ENCODE results near the gene PCDHB11.
"Not testable (repeated sequence)": the region's sequence is repeated elsewhere in the genome, so short reads cannot be mapped to it uniquely, and the experiment has no call there.

PCDHB11 gene

DNA sequence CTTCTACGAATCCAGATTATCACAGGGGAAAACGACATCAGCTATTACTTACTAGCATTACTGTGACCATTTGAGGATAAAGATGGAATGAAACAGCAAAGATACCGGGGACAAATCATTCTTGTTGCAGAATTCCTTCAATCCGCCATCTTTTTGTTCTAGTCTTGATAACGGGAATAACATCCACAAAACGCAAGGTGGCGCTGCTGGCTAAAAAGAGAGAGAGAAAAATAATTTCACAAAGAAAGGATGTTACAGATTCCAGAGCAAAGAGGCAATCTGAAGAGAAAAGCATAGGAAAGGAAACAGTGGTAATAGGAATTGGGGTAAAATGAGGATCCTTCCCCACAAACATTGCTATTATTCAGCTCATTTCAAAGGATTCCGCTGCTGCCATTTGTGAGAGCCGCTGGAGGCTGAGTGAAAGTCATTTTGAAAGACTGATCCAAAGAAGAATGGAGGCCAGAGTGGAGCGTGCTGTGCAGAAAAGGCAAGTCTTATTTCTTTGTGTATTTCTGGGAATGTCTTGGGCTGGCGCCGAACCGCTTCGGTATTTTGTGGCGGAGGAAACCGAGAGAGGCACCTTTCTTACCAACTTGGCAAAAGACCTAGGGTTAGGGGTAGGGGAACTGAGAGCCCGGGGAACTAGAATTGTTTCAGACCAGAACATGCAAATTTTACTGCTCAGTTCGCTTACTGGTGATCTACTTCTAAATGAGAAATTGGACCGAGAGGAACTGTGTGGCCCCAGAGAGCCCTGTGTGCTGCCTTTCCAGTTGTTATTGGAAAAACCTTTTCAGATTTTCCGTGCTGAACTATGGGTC, 26.8 kb upstream of the PCDHB11 start, which contains the start of gene PCDHB7:
TSS of gene PCDHB7 (plus strand) at position 264 of the 824 bp plus-strand sequence. CDS start at position 456, 192 bp downstream.
- TF ChIP-seq SUZ12 (IDR thresholded peaks at IDR 0.05) (no peak), FOXK2 (IDR thresholded peaks at IDR 0.05) (no peak), L3MBTL2 (conservative IDR thresholded peaks at IDR 0.05) (no peak), NFRKB (IDR thresholded peaks at IDR 0.05) (no peak), TARDBP (IDR thresholded peaks at IDR 0.05) (no peak), ZNF384 (IDR thresholded peaks at IDR 0.05) (no peak), BHLHE40 (IDR thresholded peaks at IDR 0.05; ENCODE audit: borderline replicate concordance) (no peak), FOXA1 (IDR thresholded peaks at IDR 0.05) (no peak), FOXM1 (IDR thresholded peaks at IDR 0.05; ENCODE audit: borderline replicate concordance) (no peak), HDGF (IDR thresholded peaks at IDR 0.05; ENCODE audit: borderline replicate concordance) (no peak), LEF1 (IDR thresholded peaks at IDR 0.05; ENCODE audit: borderline replicate concordance) (no peak), ARNT (IDR thresholded peaks at IDR 0.05) (no peak), ELF4 (IDR thresholded peaks at IDR 0.05) (no peak), SP1 (IDR thresholded peaks at IDR 0.05) (no peak), CTBP1 (IDR thresholded peaks at IDR 0.05; ENCODE audit: borderline replicate concordance) (no peak)
- TF ChIP-seq, protein P1, sequence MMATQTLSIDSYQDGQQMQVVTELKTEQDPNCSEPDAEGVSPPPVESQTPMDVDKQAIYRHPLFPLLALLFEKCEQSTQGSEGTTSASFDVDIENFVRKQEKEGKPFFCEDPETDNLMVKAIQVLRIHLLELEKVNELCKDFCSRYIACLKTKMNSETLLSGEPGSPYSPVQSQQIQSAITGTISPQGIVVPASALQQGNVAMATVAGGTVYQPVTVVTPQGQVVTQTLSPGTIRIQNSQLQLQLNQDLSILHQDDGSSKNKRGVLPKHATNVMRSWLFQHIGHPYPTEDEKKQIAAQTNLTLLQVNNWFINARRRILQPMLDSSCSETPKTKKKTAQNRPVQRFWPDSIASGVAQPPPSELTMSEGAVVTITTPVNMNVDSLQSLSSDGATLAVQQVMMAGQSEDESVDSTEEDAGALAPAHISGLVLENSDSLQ (IDR thresholded peaks at IDR 0.05) = no peak
- CTCF ChIA-PET = interaction anchor here (1.3 kb wide), 1 partner anchor 303 kb away, joined by 4 read pairs; no protein-coding TSS in a partner anchor
- DNase-seq (ENCODE audit: extremely low spot score) = peak; percentile 19
- POLR2A ChIA-PET = no interaction called here

DNA sequence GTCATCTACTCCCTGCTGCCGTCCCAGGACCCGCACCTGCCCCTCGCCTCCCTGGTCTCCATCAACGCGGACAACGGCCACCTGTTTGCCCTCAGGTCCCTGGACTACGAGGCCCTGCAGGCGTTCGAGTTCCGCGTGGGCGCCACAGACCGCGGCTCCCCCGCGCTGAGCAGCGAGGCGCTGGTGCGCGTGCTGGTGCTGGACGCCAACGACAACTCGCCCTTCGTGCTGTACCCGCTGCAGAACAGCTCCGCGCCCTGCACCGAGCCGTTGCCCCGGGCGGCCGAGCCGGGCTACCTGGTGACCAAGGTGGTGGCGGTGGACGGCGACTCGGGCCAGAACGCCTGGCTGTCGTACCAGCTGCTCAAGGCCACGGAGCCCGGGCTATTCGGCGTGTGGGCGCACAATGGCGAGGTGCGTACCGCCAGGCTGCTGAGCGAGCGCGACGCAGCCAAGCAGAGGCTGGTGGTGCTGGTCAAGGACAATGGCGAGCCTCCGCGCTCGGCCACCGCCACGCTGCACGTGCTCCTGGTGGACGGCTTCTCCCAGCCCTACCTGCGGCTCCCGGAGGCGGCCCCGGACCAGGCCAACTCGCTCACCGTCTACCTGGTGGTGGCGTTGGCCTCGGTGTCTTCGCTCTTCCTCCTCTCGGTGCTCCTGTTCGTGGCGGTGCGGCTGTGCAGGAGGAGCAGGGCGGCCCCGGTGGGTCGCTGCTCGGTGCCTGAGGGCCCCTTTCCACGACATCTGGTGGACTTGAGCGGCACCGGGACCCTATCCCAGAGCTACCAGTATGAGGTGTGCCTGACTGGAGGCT, 24.9 kb upstream of the PCDHB11 start:
- DNase-seq (ENCODE audit: extremely low spot score); POLR2A ChIA-PET; CTCF ChIA-PET: not testable (repeated sequence)

DNA sequence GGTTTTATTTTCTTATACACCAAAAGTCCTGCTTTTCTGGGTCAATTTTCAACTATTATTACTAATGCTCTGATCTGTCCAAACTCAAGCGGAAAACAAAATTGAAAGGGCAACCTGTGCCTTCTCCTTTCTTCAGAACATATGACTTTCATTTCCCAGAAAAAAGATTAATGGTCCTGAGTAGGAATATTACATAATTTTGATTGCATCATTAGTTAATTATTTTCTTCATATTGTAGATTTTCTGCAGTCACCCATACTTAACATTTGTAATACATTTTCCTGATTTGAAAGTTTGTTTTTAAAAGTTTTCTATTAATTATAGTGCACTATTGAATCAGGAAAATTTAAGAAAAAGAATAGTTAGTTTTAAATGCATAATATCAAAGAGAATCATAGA, 23.5 kb upstream of the PCDHB11 start:
- ChIA-PET CTCF (no interaction called here), POLR2A (no interaction called here)
- TF ChIP-seq TARDBP (IDR thresholded peaks at IDR 0.05) (no peak), ELF4 (IDR thresholded peaks at IDR 0.05) (no peak), SP1 (IDR thresholded peaks at IDR 0.05) (no peak), ZNF384 (IDR thresholded peaks at IDR 0.05) (no peak), FOXK2 (IDR thresholded peaks at IDR 0.05) (no peak)
- TF ChIP-seq, protein P1 (IDR thresholded peaks at IDR 0.05) = no peak
- DNase-seq (ENCODE audit: extremely low spot score) = no peak

DNA sequence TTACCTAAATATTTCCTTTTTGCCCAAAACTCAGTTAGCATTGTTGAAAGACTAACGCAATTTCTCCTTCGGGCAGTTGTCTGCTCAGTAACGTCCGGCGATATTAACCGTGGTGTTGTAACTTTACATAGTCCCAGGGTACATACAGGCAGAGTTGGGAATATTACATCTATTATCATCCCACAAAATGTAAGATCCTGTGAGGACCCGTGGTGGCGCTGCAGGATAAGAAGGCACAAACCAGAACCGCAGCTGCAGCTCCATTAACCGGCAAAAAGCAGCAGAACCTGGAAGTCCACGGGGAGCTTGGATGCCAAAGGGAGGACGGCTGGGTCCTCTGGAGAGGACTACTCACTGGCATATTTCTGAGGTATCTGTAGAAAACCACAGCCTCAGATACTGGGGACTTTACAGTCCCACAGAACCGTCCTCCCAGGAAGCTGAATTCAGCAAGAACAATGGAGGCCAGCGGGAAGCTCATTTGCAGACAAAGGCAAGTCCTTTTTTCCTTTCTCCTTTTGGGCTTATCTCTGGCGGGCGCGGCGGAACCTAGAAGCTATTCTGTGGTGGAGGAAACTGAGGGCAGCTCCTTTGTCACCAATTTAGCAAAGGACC, 21.7 kb upstream of the PCDHB11 start, which contains the start of gene PCDHB8:
TSS of gene PCDHB8 (plus strand) at position 214 of the 615 bp plus-strand sequence. CDS start at position 459, 245 bp downstream.
- CTCF ChIA-PET = interaction anchor here (1.6 kb wide), 1 partner anchor 347 kb away, joined by 4 read pairs; no protein-coding TSS in a partner anchor

DNA sequence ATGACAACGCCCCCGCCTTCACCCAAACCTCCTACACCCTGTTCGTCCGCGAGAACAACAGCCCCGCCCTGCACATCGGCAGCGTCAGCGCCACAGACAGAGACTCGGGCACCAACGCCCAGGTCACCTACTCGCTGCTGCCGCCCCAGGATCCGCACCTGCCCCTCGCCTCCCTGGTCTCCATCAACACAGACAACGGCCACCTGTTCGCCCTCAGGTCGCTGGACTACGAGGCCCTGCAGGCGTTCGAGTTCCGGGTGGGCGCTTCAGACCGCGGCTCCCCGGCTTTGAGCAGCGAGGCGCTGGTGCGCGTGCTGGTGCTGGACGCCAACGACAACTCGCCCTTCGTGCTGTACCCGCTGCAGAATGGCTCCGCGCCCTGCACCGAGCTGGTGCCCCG, 20.1 kb upstream of the PCDHB11 start:
- POLR2A ChIA-PET; DNase-seq (ENCODE audit: extremely low spot score); CTCF ChIA-PET: not testable (repeated sequence)

More for the DNA sequence above, 21.7 kb upstream of the PCDHB11 start, which contains the start of gene PCDHB8:
- DNase-seq (ENCODE audit: extremely low spot score) = peak; percentile 13
- POLR2A ChIA-PET = not testable (repeated sequence)

DNA sequence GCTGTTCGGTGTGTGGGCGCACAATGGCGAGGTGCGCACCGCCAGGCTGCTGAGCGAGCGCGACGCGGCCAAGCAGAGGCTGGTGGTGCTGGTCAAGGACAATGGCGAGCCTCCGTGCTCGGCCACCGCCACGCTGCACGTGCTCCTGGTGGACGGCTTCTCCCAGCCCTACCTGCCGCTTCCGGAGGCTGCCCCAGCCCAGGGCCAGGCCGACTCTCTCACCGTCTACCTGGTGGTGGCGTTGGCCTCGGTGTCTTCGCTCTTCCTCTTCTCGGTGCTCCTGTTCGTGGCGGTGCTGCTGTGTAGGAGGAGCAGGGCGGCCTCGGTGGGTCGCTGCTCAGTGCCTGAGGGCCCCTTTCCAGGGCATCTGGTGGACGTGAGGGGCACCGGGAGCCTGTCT, 19.6 kb upstream of the PCDHB11 start:
- DNase-seq (ENCODE audit: extremely low spot score); CTCF ChIA-PET; POLR2A ChIA-PET: not testable (repeated sequence)

DNA sequence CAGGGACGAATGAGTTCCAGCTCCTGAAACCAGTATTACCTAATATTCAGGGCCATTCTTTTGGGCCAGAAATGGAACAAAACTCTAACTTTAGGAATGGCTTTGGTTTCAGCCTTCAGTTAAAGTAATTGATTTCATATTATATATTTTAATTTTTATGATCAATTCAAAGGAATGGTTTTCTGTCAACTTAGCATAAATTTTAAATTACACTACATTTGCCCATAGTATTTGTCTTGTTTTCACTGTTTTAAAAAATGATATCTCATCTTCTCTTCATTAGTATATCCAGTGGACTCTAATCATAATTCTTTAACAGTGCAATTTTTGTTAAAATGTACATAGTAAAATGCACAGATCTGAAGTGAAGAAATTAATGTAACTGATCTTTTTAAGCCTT, 19.1 kb upstream of the PCDHB11 start:
- TF ChIP-seq LEF1 (IDR thresholded peaks at IDR 0.05; ENCODE audit: borderline replicate concordance) (no peak), TARDBP (IDR thresholded peaks at IDR 0.05) (no peak), SP1 (IDR thresholded peaks at IDR 0.05) (no peak), FOXA1 (IDR thresholded peaks at IDR 0.05) (no peak), FOXM1 (IDR thresholded peaks at IDR 0.05; ENCODE audit: borderline replicate concordance) (no peak), CTBP1 (IDR thresholded peaks at IDR 0.05; ENCODE audit: borderline replicate concordance) (no peak), NFRKB (IDR thresholded peaks at IDR 0.05) (no peak), ZNF384 (IDR thresholded peaks at IDR 0.05) (no peak), L3MBTL2 (conservative IDR thresholded peaks at IDR 0.05) (no peak), HDGF (IDR thresholded peaks at IDR 0.05; ENCODE audit: borderline replicate concordance) (no peak), ARNT (IDR thresholded peaks at IDR 0.05) (no peak), ELF4 (IDR thresholded peaks at IDR 0.05) (no peak), FOXK2 (IDR thresholded peaks at IDR 0.05) (no peak), SUZ12 (IDR thresholded peaks at IDR 0.05) (no peak), BHLHE40 (IDR thresholded peaks at IDR 0.05; ENCODE audit: borderline replicate concordance) (no peak)
- TF ChIP-seq, protein P1 (IDR thresholded peaks at IDR 0.05) = no peak
- CTCF ChIA-PET = interaction anchor here (0.6 kb wide), 1 partner anchor 236 kb away, joined by 3 read pairs; no protein-coding TSS in a partner anchor
- no peak for DNase-seq (ENCODE audit: extremely low spot score)
- POLR2A ChIA-PET = no interaction called here
